LNCAP (cell line): ENCODE measurements around the gene BACH2.

Source experiments
- TF ChIP-seq, protein P1 (sequence below): fragments of 450-650 bp; IDR thresholded peaks from 2 replicates; pipeline ENCODE4 v1.5.1; 2017; ENCODE audit warnings: mild to moderate bottlenecking

BACH2 gene

GRCh38 chr6:90025523-90026061 is 271.1 kb downstream of the BACH2 start:
- TF ChIP-seq, protein P1, sequence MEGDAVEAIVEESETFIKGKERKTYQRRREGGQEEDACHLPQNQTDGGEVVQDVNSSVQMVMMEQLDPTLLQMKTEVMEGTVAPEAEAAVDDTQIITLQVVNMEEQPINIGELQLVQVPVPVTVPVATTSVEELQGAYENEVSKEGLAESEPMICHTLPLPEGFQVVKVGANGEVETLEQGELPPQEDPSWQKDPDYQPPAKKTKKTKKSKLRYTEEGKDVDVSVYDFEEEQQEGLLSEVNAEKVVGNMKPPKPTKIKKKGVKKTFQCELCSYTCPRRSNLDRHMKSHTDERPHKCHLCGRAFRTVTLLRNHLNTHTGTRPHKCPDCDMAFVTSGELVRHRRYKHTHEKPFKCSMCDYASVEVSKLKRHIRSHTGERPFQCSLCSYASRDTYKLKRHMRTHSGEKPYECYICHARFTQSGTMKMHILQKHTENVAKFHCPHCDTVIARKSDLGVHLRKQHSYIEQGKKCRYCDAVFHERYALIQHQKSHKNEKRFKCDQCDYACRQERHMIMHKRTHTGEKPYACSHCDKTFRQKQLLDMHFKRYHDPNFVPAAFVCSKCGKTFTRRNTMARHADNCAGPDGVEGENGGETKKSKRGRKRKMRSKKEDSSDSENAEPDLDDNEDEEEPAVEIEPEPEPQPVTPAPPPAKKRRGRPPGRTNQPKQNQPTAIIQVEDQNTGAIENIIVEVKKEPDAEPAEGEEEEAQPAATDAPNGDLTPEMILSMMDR: no peak

- TF ChIP-seq, protein P1: no peak
Measured at GRCh38 chr6:90024633-90025032, 272.0 kb downstream of the BACH2 start.

GRCh38 chr6:90021711-90022110 is 274.9 kb downstream of the BACH2 start:
- TF ChIP-seq, protein P1: no peak

DNA sequence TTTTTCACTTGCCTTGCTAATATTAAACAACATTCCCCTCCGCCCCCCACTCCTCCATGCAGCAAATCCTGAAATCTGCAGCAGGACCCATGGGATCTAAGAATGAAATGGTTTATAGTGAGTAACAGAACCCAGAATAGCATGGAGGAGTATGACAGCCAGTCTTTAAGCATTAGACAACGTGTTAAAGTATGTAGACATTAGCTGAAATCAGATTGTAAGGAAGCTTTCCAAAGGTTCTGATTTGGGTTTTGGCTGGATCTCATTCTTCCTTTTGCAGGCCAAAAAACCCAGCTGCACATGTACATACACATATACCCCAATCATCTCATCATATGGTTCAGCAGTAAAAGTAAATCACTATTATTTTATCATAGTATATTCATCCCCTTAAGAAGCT is 275.9 kb downstream of the BACH2 start:
- TF ChIP-seq, protein P1: no peak

- TF ChIP-seq, protein P1: no peak
Measured at GRCh38 chr6:90019216-90019615, 277.4 kb downstream of the BACH2 start.

GRCh38 chr6:90015883-90016282 is 280.8 kb downstream of the BACH2 start:
- TF ChIP-seq, protein P1: no peak

DNA sequence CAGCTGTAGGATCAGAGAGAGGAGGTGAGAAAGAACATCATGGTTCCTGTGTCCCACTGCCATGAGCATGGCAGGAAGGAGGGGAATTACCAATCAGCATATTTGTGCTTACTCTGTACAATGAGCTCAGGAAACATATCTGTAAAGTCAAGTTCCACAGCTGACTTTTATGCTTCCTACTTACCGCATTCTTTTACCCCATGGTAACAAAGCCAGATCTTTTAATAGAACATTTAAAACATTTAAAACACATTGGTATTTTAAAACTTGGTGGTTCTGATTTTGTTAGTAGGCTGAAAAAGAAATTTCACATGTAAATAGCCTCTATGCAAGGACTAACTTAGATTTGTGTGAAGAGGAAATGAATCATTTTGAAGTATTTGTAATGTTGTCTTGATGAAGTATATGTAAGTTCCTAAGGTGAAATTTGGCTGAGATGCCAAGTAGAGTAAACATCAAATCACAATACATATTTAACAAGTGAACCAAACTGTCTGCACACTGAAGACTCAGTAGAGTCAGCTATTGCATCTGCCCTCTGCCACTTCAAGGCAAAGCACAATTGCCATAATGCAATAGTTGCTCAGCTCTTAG is 287.6 kb downstream of the BACH2 start:
- TF ChIP-seq, protein P1: no peak
